ENCODE results near the gene RAI1.

- peak in 2 of 3 experiments; percentile 3 to 43 for TF ChIP-seq CTCF (IDR thresholded peaks at IDR 0.05)
- TF ChIP-seq POLR2A (IDR thresholded peaks at IDR 0.05): no peak
- no peak for TF ChIP-seq POLR2AphosphoS5 (IDR thresholded peaks at IDR 0.05; ENCODE audit: insufficient read depth in 1 of 2, low read depth in 1 of 2)
Measured at GRCh38 chr17:17729620-17730249, 48.5 kb downstream of the RAI1 start.
